ENCODE results near the gene CKS2.
"Not testable (repeated sequence)": the region's sequence is repeated elsewhere in the genome, so short reads cannot be mapped to it uniquely, and the experiment has no call there.

CKS2 gene

DNA sequence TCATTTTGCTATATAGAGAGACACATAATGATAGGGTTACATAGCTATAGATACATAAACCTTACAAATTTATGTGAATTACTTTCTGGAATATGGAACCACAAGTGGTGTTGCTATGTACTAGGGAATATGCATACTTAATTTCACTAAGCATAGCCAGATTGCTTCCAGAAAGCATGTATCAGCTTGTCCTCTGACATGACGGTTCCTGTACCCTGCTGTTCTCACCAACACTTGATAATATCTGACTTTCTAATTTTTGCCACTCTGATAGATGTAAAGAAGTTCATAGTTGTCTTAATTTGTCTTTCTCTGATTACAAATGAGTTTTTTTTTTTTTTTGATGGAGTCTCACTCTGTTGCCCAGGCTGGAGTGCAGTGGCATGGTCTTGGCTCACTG lies 18.0 kb upstream of the CKS2 start:
- no peak overlapping the region for H3K4me3 ChIP-seq (ENCODE audit: low read depth, low read length)
- TF ChIP-seq, protein P1, sequence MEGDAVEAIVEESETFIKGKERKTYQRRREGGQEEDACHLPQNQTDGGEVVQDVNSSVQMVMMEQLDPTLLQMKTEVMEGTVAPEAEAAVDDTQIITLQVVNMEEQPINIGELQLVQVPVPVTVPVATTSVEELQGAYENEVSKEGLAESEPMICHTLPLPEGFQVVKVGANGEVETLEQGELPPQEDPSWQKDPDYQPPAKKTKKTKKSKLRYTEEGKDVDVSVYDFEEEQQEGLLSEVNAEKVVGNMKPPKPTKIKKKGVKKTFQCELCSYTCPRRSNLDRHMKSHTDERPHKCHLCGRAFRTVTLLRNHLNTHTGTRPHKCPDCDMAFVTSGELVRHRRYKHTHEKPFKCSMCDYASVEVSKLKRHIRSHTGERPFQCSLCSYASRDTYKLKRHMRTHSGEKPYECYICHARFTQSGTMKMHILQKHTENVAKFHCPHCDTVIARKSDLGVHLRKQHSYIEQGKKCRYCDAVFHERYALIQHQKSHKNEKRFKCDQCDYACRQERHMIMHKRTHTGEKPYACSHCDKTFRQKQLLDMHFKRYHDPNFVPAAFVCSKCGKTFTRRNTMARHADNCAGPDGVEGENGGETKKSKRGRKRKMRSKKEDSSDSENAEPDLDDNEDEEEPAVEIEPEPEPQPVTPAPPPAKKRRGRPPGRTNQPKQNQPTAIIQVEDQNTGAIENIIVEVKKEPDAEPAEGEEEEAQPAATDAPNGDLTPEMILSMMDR (IDR thresholded peaks at IDR 0.05; ENCODE audit: insufficient read depth, low read length, missing control alignments): no peak
- ChIA-PET POLR2A (no interaction called here), CTCF (interaction anchor here (1.4 kb wide), 1 partner anchor 14 kb away, joined by 4 read pairs; no protein-coding TSS in a partner anchor)
- no peak for DNase-seq (ENCODE audit: low read depth, low spot score)

DNA sequence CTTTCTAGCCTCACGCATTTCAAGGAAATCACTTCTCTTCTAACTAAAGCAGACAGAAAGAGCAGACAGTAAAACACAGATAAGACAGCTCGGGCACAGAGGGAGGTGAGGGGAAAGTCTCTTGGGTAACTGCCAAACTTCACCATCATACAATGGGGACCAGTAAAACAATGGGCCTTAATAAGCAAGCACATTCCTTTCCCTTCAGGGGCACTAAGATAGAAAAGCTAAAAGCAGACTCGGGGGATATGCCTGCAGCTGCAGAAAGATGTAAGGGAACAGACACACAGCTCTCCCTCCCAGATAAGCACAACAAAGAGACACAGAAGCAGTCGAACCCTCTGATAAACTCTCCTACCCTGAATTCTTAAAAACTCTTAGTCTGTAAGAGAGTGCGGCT lies 15.6 kb upstream of the CKS2 start:
- TF ChIP-seq, protein P1 (IDR thresholded peaks at IDR 0.05; ENCODE audit: insufficient read depth, low read length, missing control alignments): no peak
- ChIA-PET CTCF (interaction anchor here (1.3 kb wide), 1 partner anchor 17 kb away, joined by 4 read pairs; no protein-coding TSS in a partner anchor), POLR2A (no interaction called here)
- no peak for DNase-seq (ENCODE audit: low read depth, low spot score)
- no peak overlapping the region for H3K4me3 ChIP-seq (ENCODE audit: low read depth, low read length)

DNA sequence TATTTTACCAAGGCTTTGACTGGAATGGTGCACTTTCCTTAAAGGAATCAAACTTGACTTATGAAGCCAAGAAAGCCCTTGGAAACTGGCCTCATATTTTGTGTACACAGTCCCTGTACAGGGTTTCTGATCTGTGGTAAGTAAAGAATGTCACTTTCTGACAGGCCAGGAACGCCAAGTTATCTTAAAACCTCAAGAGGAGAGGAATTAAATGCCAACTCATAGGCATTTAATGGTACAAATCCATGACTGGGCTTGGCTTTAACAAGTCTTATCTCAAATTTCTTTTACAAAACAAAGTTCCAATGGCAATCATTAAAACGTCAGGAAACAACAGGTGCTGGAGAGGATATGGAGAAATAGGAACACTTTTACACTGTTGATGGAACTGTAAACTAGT lies 9.0 kb upstream of the CKS2 start:
- DNase-seq (ENCODE audit: low read depth, low spot score); POLR2A ChIA-PET; H3K4me3 ChIP-seq (ENCODE audit: low read depth, low read length): not testable (repeated sequence)
- CTCF ChIA-PET: interaction anchor here (0.8 to 1.2 kb wide), 2 partner anchors 8 to 23 kb away, joined by 3 read pairs; no protein-coding TSS in a partner anchor

DNA sequence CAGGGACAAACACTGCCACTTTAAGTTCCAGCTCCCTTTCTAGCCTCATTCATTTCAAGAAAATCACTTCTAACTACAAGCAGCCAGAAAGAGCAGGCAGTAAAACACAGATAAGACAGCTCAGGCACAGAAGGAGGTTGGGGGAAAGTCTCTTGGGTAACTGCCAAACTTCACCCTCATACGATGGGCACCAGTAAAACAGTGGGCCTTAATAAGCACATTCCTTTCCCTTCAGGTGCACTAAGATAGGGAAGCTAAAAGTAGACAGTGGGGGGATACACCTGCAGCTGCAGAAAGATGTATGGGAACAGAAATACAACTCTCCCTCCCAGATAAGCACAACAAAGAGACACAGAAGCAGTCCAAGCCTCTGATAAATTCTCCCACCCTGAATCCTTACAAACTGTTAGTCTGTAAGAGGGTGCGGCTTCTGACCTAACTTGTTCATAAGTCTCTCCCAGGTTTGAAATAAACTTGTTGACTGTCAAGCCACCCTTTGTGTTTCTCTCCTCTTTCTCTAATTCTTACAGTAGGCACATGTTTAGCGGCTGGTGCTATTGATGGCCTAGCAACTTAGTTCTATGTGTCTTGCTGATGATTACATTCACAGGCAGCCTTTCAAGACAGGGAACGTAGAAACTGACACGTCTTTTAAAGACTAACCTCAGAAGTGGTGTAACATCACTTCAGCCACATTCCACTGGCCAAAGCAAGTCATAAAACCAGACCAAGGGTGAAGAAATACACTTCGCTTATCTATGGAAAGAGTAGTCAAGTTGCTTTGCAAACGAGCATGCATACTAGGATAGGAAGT lies 6.8 kb upstream of the CKS2 start:
- ChIA-PET CTCF (no interaction called here), POLR2A (no interaction called here)
- TF ChIP-seq, protein P1 (IDR thresholded peaks at IDR 0.05; ENCODE audit: insufficient read depth, low read length, missing control alignments): no peak
- H3K4me3 ChIP-seq (ENCODE audit: low read depth, low read length): no peak overlapping the region
- DNase-seq (ENCODE audit: low read depth, low spot score): no peak

- no peak for DNase-seq (ENCODE audit: low read depth, low spot score)
- ChIA-PET CTCF (no interaction called here), POLR2A (no interaction called here)
- H3K4me3 ChIP-seq (ENCODE audit: low read depth, low read length): no peak overlapping the region
- TF ChIP-seq, protein P1 (IDR thresholded peaks at IDR 0.05; ENCODE audit: insufficient read depth, low read length, missing control alignments): no peak
Measured at GRCh38 chr9:89304834-89305188, 6.2 kb upstream of the CKS2 start.

- TF ChIP-seq, protein P1 (IDR thresholded peaks at IDR 0.05; ENCODE audit: insufficient read depth, low read length, missing control alignments): no peak
- CTCF ChIA-PET: interaction anchor here (0.9 kb wide), 1 partner anchor 26 kb away, joined by 3 read pairs; no protein-coding TSS in a partner anchor
- H3K4me3 ChIP-seq (ENCODE audit: low read depth, low read length): no peak overlapping the region
- POLR2A ChIA-PET: no interaction called here
- DNase-seq (ENCODE audit: low read depth, low spot score): no peak
Measured at GRCh38 chr9:89305868-89306267, 5.1 kb upstream of the CKS2 start.

GRCh38 chr9:89309166-89309565 lies 1.8 kb upstream of the CKS2 start:
- CTCF ChIA-PET: no interaction called here

More at GRCh38 chr9:89309166-89309565, 1.8 kb upstream of the CKS2 start:
- no peak for DNase-seq (ENCODE audit: low read depth, low spot score)
- no peak overlapping the region for H3K4me3 ChIP-seq (ENCODE audit: low read depth, low read length)
- TF ChIP-seq, protein P1 (IDR thresholded peaks at IDR 0.05; ENCODE audit: insufficient read depth, low read length, missing control alignments): no peak
- POLR2A ChIA-PET: no interaction called here

Data from AG04449 (cell line).